Osteoblast (primary cell): ENCODE data around the gene HIGD1C. TPM values are rescaled to one million over a fixed set of nuclear protein-coding genes. Genes with fewer than 3 reads are reported as not detected.

Experiments used
- DNase-seq: peaks from one replicate; pipeline ENCODE4 v3.0.0; 2011; ENCODE audit warnings: low spot score, mixed read lengths; ENCODE audit not compliant: insufficient read length; ENCODE audit errors: missing footprints
- H2AFZ ChIP-seq: 2 replicates; pipeline ENCODE4 v1.6.0; 2011; ENCODE audit warnings: mild to moderate bottlenecking, low read length
- H3K27ac ChIP-seq: 2 replicates; pipeline ENCODE4 v1.5.1; 2011; ENCODE audit warnings: mild to moderate bottlenecking, low read depth, low read length, moderate library complexity
- H3K27me3 ChIP-seq: 2 replicates; pipeline ENCODE4 v1.6.0; 2012; ENCODE audit warnings: mild to moderate bottlenecking, control low read depth, inconsistent platforms, low read length, moderate library complexity; ENCODE audit not compliant: insufficient read depth
- H3K36me3 ChIP-seq: 2 replicates; pipeline ENCODE4 v1.5.1; 2011; ENCODE audit warnings: mild to moderate bottlenecking, low read length, control low read depth, moderate library complexity; ENCODE audit not compliant: insufficient read depth
- H3K4me1 ChIP-seq: 2 replicates; pipeline ENCODE4 v1.5.1; 2011; ENCODE audit warnings: mild to moderate bottlenecking, low read length, control low read depth, moderate library complexity; ENCODE audit not compliant: insufficient read depth
- H3K4me2 ChIP-seq: 2 replicates; pipeline ENCODE4 v1.6.0; 2011; ENCODE audit warnings: mild to moderate bottlenecking, low read length; ENCODE audit not compliant: insufficient read depth
- H3K4me3 ChIP-seq: fragments of 200-600 bp; sonication (generic); 3 replicates; pipeline ENCODE4 v1.5.1; 2012; ENCODE audit warnings: mild to moderate bottlenecking, low read length, inconsistent platforms; ENCODE audit not compliant: insufficient read depth
- H3K79me2 ChIP-seq: 2 replicates; pipeline ENCODE4 v1.6.0; 2012; ENCODE audit warnings: mild to moderate bottlenecking, low read length, control low read depth, inconsistent platforms; ENCODE audit not compliant: insufficient read depth
- H3K9me3 ChIP-seq: 2 replicates; pipeline ENCODE4 v1.5.1; 2011; ENCODE audit warnings: low read depth, low read length, control low read depth
- H4K20me1 ChIP-seq: 2 replicates; pipeline ENCODE4 v1.6.0; 2012; ENCODE audit warnings: mild to moderate bottlenecking, low read length, control low read depth; ENCODE audit not compliant: insufficient read depth
- total RNA-seq: library from RNA; depleted of rRNA; stranded (reverse); fragments of >200 nt; gene quantifications from 2 replicates; pipeline ENCODE4 v1.2.3, GENCODE V29; 2012
- TF ChIP-seq, protein P1 (sequence below): IDR thresholded peaks from 2 replicates; pipeline ENCODE4 v1.5.1; 2011; ENCODE audit warnings: mild to moderate bottlenecking, low read depth, low read length, moderate library complexity; ENCODE audit errors: extremely low read depth

Gene HIGD1C
- total RNA-seq, 1 donor: not detected

GRCh38 chr12:50971946-50972345 lies 19.6 kb downstream of the HIGD1C start:
- Histone ChIP-seq H3K27me3 (no peaks in the 10 kb centered on the region), H3K36me3 (no peaks in the 10 kb centered on the region), H4K20me1 (no peaks in the 10 kb centered on the region), H3K79me2 (no peaks in the 10 kb centered on the region), H3K9me3 (no peaks in the 10 kb centered on the region), H2AFZ (no peak overlapping the region), H3K27ac (no peak overlapping the region), H3K4me2 (no peak overlapping the region), H3K4me3 (no peak overlapping the region), H3K4me1 (no peaks in the 10 kb centered on the region)
- TF ChIP-seq, protein P1, sequence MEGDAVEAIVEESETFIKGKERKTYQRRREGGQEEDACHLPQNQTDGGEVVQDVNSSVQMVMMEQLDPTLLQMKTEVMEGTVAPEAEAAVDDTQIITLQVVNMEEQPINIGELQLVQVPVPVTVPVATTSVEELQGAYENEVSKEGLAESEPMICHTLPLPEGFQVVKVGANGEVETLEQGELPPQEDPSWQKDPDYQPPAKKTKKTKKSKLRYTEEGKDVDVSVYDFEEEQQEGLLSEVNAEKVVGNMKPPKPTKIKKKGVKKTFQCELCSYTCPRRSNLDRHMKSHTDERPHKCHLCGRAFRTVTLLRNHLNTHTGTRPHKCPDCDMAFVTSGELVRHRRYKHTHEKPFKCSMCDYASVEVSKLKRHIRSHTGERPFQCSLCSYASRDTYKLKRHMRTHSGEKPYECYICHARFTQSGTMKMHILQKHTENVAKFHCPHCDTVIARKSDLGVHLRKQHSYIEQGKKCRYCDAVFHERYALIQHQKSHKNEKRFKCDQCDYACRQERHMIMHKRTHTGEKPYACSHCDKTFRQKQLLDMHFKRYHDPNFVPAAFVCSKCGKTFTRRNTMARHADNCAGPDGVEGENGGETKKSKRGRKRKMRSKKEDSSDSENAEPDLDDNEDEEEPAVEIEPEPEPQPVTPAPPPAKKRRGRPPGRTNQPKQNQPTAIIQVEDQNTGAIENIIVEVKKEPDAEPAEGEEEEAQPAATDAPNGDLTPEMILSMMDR: no peak
- DNase-seq: no peak

- TF ChIP-seq, protein P1: no peak
- Histone ChIP-seq H3K9me3 (no peaks in the 10 kb centered on the region), H3K4me3 (no peak overlapping the region), H3K79me2 (no peaks in the 10 kb centered on the region), H3K4me2 (no peak overlapping the region), H3K27me3 (no peaks in the 10 kb centered on the region), H3K27ac (no peak overlapping the region), H2AFZ (no peak overlapping the region), H3K36me3 (peaks cover 4% of the 10 kb centered on the region), H4K20me1 (no peaks in the 10 kb centered on the region), H3K4me1 (peaks cover 5% of the 10 kb centered on the region)
- DNase-seq: no peak
Measured at GRCh38 chr12:50979369-50980052, 27.2 kb downstream of the HIGD1C start.

GRCh38 chr12:50980545-50980944 lies 28.2 kb downstream of the HIGD1C start:
- no peaks in the 10 kb centered on the region for H3K9me3 ChIP-seq
- DNase-seq: peak; percentile 8
- no peak overlapping the region for H3K4me3 ChIP-seq
- H3K79me2 ChIP-seq: no peaks in the 10 kb centered on the region
- H3K4me2 ChIP-seq: no peak overlapping the region
- no peak overlapping the region for H2AFZ ChIP-seq
- TF ChIP-seq, protein P1: no peak
- H3K27ac ChIP-seq: no peak overlapping the region
- no peaks in the 10 kb centered on the region for H4K20me1 ChIP-seq
- H3K27me3 ChIP-seq: no peaks in the 10 kb centered on the region
- peaks cover 4% of the 10 kb centered on the region for H3K36me3 ChIP-seq
- H3K4me1 ChIP-seq: peaks cover 15% of the 10 kb centered on the region

GRCh38 chr12:50981319-50982239 lies 29.2 kb downstream of the HIGD1C start:
- no peak overlapping the region for H3K27ac ChIP-seq
- TF ChIP-seq, protein P1: no peak
- no peak for DNase-seq

More at GRCh38 chr12:50981319-50982239, 29.2 kb downstream of the HIGD1C start:
- Histone ChIP-seq H2AFZ (no peak overlapping the region), H3K79me2 (no peaks in the 10 kb centered on the region), H3K4me2 (no peak overlapping the region), H3K27me3 (no peaks in the 10 kb centered on the region), H3K36me3 (peaks cover 4% of the 10 kb centered on the region), H4K20me1 (no peaks in the 10 kb centered on the region), H3K4me3 (no peak overlapping the region), H3K4me1 (peaks cover 20% of the 10 kb centered on the region), H3K9me3 (no peaks in the 10 kb centered on the region)
